HUES6 (cell line): ENCODE results near the gene CNTNAP2.

Experiments
- H3K27ac ChIP-seq: 2 replicates; pipeline ENCODE4 v1.7.0; 2013; ENCODE audit warnings: low read depth, mild to moderate bottlenecking, low read length, inconsistent platforms
- H3K27me3 ChIP-seq: 2 replicates; pipeline ENCODE4 v1.6.1; 2013; ENCODE audit warnings: low read length; ENCODE audit not compliant: control insufficient read depth, insufficient read depth
- H3K36me3 ChIP-seq: 2 replicates; pipeline ENCODE4 v1.6.1; 2013; ENCODE audit warnings: low read length; ENCODE audit not compliant: control insufficient read depth, insufficient read depth
- H3K4me1 ChIP-seq: 2 replicates; pipeline ENCODE4 v1.6.1; 2013; ENCODE audit warnings: low read length; ENCODE audit not compliant: control insufficient read depth, insufficient read depth
- H3K4me3 ChIP-seq: 2 replicates; pipeline ENCODE4 v1.5.1; 2013; ENCODE audit warnings: low read depth, low read length
- H3K9ac ChIP-seq: one replicate; pipeline ENCODE4 v1.6.1; 2013; ENCODE audit warnings: mild to moderate bottlenecking, low read length
- H3K9me3 ChIP-seq: 2 replicates; pipeline ENCODE4 v1.6.1; 2013; ENCODE audit warnings: low read depth, low read length; ENCODE audit not compliant: control insufficient read depth, insufficient read depth

Gene CNTNAP2

GRCh38 chr7:147305827-147306226 lies 1189.2 kb downstream of the CNTNAP2 start:
- no peaks in the 10 kb centered on the region for H3K27me3 ChIP-seq
- H3K9me3 ChIP-seq, result no peaks in the 10 kb centered on the region
- no peaks in the 10 kb centered on the region for H3K4me1 ChIP-seq
- H3K4me3 ChIP-seq, result no peak overlapping the region
- no peak overlapping the region for H3K9ac ChIP-seq
- no peaks in the 10 kb centered on the region for H3K36me3 ChIP-seq
- H3K27ac ChIP-seq, result no peak overlapping the region

GRCh38 chr7:147308539-147308938 lies 1191.9 kb downstream of the CNTNAP2 start:
- Histone ChIP-seq H3K36me3 (no peaks in the 10 kb centered on the region), H3K9me3 (no peaks in the 10 kb centered on the region), H3K4me3 (no peak overlapping the region), H3K9ac (no peak overlapping the region), H3K27me3 (no peaks in the 10 kb centered on the region), H3K27ac (no peak overlapping the region), H3K4me1 (no peaks in the 10 kb centered on the region)

- H3K4me3 ChIP-seq, result no peak overlapping the region
- no peak overlapping the region for H3K9ac ChIP-seq
- no peaks in the 10 kb centered on the region for H3K36me3 ChIP-seq
- H3K9me3 ChIP-seq, result no peaks in the 10 kb centered on the region
- no peaks in the 10 kb centered on the region for H3K4me1 ChIP-seq
- H3K27me3 ChIP-seq, result no peaks in the 10 kb centered on the region
- no peak overlapping the region for H3K27ac ChIP-seq
Observed at GRCh38 chr7:147311336-147311735, 1194.7 kb downstream of the CNTNAP2 start.

- H3K27ac ChIP-seq, result no peak overlapping the region
- no peaks in the 10 kb centered on the region for H3K9me3 ChIP-seq
- no peaks in the 10 kb centered on the region for H3K36me3 ChIP-seq
- no peaks in the 10 kb centered on the region for H3K4me1 ChIP-seq
- H3K4me3 ChIP-seq, result no peak overlapping the region
- no peaks in the 10 kb centered on the region for H3K27me3 ChIP-seq
- no peak overlapping the region for H3K9ac ChIP-seq
Observed at GRCh38 chr7:147321504-147321903, 1204.9 kb downstream of the CNTNAP2 start.

- Histone ChIP-seq H3K4me3 (no peak overlapping the region), H3K27me3 (no peaks in the 10 kb centered on the region), H3K36me3 (no peaks in the 10 kb centered on the region), H3K4me1 (no peaks in the 10 kb centered on the region), H3K9me3 (no peaks in the 10 kb centered on the region), H3K9ac (no peak overlapping the region), H3K27ac (no peak overlapping the region)
Observed at GRCh38 chr7:147332988-147333387, 1216.4 kb downstream of the CNTNAP2 start.

- Histone ChIP-seq H3K36me3 (no peaks in the 10 kb centered on the region), H3K4me1 (no peaks in the 10 kb centered on the region), H3K4me3 (no peak overlapping the region), H3K27ac (no peak overlapping the region), H3K9ac (no peak overlapping the region), H3K9me3 (no peaks in the 10 kb centered on the region), H3K27me3 (no peaks in the 10 kb centered on the region)
Observed at GRCh38 chr7:147363101-147363500, 1246.5 kb downstream of the CNTNAP2 start.

- Histone ChIP-seq H3K4me3 (no peak overlapping the region), H3K4me1 (no peaks in the 10 kb centered on the region), H3K27me3 (no peaks in the 10 kb centered on the region), H3K27ac (no peak overlapping the region), H3K9ac (no peak overlapping the region), H3K9me3 (no peaks in the 10 kb centered on the region), H3K36me3 (no peaks in the 10 kb centered on the region)
Observed at GRCh38 chr7:147376192-147376591, 1259.6 kb downstream of the CNTNAP2 start.

- Histone ChIP-seq H3K4me1 (no peaks in the 10 kb centered on the region), H3K9me3 (peaks cover 14% of the 10 kb centered on the region), H3K27me3 (no peaks in the 10 kb centered on the region), H3K36me3 (no peaks in the 10 kb centered on the region), H3K9ac (no peak overlapping the region), H3K27ac (no peak overlapping the region), H3K4me3 (no peak overlapping the region)
Observed at GRCh38 chr7:147380926-147381325, 1264.3 kb downstream of the CNTNAP2 start.

- Histone ChIP-seq H3K27me3 (no peaks in the 10 kb centered on the region), H3K4me1 (no peaks in the 10 kb centered on the region), H3K36me3 (no peaks in the 10 kb centered on the region), H3K27ac (no peak overlapping the region), H3K9me3 (0 out of 2 replicates have a peak, but pooled peaks cover 2% of the 10 kb centered on the region), H3K4me3 (no peak overlapping the region), H3K9ac (no peak overlapping the region)
Observed at GRCh38 chr7:147394329-147394728, 1277.7 kb downstream of the CNTNAP2 start.

GRCh38 chr7:147400221-147400689 lies 1283.7 kb downstream of the CNTNAP2 start:
- H3K36me3 ChIP-seq, result no peaks in the 10 kb centered on the region
- 0 out of 2 replicates have a peak, but pooled peaks cover 3% of the 10 kb centered on the region for H3K9me3 ChIP-seq
- no peak overlapping the region for H3K4me3 ChIP-seq
- no peak overlapping the region for H3K9ac ChIP-seq
- H3K27me3 ChIP-seq, result no peaks in the 10 kb centered on the region
- no peak overlapping the region for H3K27ac ChIP-seq
- H3K4me1 ChIP-seq, result peaks cover 4% of the 10 kb centered on the region; the same call in 1 of the 2 replicates

GRCh38 chr7:147400925-147401324 lies 1284.3 kb downstream of the CNTNAP2 start:
- Histone ChIP-seq H3K4me1 (peaks cover 4% of the 10 kb centered on the region; the same call in 1 of the 2 replicates), H3K27me3 (no peaks in the 10 kb centered on the region), H3K27ac (no peak overlapping the region), H3K36me3 (no peaks in the 10 kb centered on the region), H3K9ac (no peak overlapping the region), H3K4me3 (no peak overlapping the region), H3K9me3 (0 out of 2 replicates have a peak, but pooled peaks cover 3% of the 10 kb centered on the region)

GRCh38 chr7:147405621-147406020 lies 1289.0 kb downstream of the CNTNAP2 start:
- no peak overlapping the region for H3K27ac ChIP-seq
- no peak overlapping the region for H3K4me3 ChIP-seq
- H3K4me1 ChIP-seq, result peaks cover 4% of the 10 kb centered on the region; the same call in 1 of the 2 replicates
- H3K36me3 ChIP-seq, result no peaks in the 10 kb centered on the region
- H3K9ac ChIP-seq, result no peak overlapping the region
- H3K9me3 ChIP-seq, result 0 out of 2 replicates have a peak, but pooled peaks cover 3% of the 10 kb centered on the region
- no peaks in the 10 kb centered on the region for H3K27me3 ChIP-seq
